HG02588 (cell line): ENCODE measurements around the gene NAA16.
"Not testable (repeated sequence)": the region's sequence is repeated elsewhere in the genome, so short reads cannot be mapped to it uniquely, and the experiment has no call there.

Experiments used
- ATAC-seq: cut with Tn5 transposase; IDR thresholded peaks from one replicate; pipeline ENCODE4 v1.9.1; 2021; ENCODE audit warnings: mild to moderate bottlenecking, moderate library complexity; ENCODE audit not compliant: unreplicated experiment

Gene NAA16

GRCh38 chr13:41310963-41311405, at the start of gene NAA16:
TSS of gene NAA16 (plus strand) at chr13:41311267. CDS start at chr13:41311529, 262 bp downstream.
- peak; percentile 70 for ATAC-seq

GRCh38 chr13:41263261-41263971, 47.7 kb upstream of the NAA16 start, which contains the start of gene MTRF1:
TSS of gene MTRF1 (minus strand) at chr13:41263576. CDS start at chr13:41260907, 2,669 bp downstream.
- ATAC-seq: peak; percentile 95

GRCh38 chr13:41267106-41267505, 44.0 kb upstream of the NAA16 start:
- no peak for ATAC-seq

GRCh38 chr13:41268764-41269163, 42.3 kb upstream of the NAA16 start:
- ATAC-seq: no peak

- ATAC-seq: no peak
Observed at GRCh38 chr13:41271456-41272285, 39.4 kb upstream of the NAA16 start.

GRCh38 chr13:41273831-41274441, 37.1 kb upstream of the NAA16 start:
- ATAC-seq: no peak

- no peak for ATAC-seq
Observed at GRCh38 chr13:41274881-41275280, 36.2 kb upstream of the NAA16 start.

DNA sequence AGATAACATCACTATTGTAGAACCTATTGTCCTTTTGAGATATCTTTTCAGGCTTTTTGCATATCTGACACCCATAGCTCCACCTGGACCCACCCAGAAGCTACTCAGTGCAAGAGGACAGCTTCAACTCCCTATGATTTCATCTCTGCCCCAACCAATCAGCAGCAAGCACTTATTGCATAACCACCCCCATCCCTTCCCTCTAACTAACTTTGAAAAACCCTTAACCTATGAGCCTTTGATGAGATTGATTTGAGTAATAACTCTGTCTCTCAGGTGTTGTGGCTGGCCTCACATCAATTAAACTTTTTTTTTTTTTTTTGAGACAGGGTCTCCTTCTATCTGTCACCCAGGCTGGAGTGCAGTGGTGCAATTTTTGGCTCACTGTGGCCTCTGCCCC, 34.2 kb upstream of the NAA16 start:
- ATAC-seq: no peak

GRCh38 chr13:41279156-41279555, 31.9 kb upstream of the NAA16 start:
- ATAC-seq: not testable (repeated sequence)

- no peak for ATAC-seq
Observed at GRCh38 chr13:41282129-41282571, 28.9 kb upstream of the NAA16 start.

DNA sequence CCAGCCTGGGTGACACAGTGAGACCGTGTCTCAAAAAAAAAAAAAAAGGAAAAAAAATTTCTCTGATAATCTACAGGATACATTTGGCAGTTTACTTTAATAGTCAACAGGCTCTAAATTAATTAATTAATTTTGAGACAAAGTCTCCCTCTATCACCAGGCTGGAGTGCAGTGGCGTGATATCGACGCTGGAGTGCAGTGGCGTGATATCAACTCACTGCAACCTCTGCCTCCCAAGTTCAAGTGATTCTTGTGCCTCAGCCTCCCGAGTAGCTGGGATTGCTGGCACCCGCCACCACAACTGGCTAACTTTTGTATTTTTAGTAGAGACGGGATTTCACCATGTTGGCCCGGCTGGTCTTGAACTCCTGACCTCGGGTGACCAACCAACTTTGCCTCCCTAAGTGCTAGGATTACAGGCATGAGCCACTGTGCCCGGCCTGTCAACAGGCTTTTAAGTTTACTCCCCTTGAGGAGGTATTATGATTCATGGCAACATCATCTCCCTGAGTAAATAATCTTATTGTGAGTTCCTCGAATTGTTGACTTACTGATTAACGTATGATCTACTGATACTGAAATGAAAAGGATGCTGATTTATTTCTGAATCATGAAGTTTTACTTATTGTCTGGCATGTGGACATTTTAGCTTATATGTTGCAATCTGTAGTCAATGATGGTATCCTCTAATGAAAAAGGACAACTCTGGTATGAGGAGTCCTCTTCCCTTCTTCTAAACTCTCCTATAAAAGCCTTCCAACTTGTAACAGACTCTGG, 26.4 kb upstream of the NAA16 start:
- ATAC-seq: no peak

GRCh38 chr13:41286370-41286769, 24.7 kb upstream of the NAA16 start:
- no peak for ATAC-seq

GRCh38 chr13:41289463-41289881, 21.6 kb upstream of the NAA16 start:
- ATAC-seq: no peak

- ATAC-seq: no peak
Observed at GRCh38 chr13:41291246-41291645, 19.8 kb upstream of the NAA16 start.

DNA sequence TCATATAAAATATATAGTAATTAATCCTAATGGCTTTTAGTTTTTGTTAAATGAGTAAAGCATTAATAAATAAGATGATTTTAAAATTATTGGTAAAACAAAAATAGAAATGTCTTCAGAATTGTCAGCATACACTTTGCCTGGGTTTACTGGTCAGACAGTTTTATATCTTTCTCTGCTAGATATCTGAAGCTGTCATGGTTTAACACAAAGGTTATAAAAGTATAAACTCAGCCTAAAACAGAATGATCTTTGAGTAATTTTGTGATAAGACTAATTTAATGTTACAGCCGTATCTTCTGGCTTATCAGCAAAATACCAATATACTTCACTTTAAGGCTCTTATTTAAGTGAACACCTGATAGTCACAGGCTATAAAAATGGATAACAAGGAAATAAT, 17.8 kb upstream of the NAA16 start:
- ATAC-seq: no peak

GRCh38 chr13:41294914-41295313, 16.2 kb upstream of the NAA16 start:
- ATAC-seq: no peak

- ATAC-seq: no peak
Observed at GRCh38 chr13:41295973-41296372, 15.1 kb upstream of the NAA16 start.

DNA sequence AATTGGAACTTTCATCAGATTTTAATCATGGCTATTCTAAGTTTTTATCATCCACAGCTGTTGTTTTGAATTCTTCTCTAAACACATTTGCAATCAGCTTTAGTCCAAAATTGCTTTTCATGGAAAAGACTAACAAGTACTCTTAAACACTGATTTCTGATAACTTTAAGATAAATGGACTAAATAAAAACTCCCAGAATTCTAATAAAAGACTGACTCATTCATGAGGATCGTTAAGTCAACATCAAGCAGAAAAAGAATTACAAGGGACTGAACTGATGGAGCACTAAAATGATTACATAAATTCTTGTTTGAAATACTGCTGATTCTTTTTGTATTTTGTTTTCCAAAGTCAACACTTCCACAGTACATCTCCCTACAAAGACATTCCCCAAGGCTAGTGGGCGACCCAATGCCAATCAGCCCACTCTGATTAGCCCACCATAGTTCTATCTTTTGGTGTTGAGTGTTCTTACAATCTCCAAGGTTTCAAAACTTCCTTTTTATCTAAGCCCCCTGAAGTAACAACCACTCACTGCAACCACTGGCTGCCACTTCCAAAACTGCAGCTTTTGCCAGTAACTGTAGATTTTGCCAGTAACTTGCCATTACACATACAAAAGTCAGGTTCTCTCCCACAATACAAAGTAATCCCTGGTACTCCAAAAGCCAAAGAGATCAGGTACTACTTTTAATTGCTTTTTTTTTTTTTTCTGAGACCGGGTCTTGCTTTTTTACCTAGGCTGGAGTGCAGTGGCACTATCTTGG, 14.0 kb upstream of the NAA16 start:
- no peak for ATAC-seq

DNA sequence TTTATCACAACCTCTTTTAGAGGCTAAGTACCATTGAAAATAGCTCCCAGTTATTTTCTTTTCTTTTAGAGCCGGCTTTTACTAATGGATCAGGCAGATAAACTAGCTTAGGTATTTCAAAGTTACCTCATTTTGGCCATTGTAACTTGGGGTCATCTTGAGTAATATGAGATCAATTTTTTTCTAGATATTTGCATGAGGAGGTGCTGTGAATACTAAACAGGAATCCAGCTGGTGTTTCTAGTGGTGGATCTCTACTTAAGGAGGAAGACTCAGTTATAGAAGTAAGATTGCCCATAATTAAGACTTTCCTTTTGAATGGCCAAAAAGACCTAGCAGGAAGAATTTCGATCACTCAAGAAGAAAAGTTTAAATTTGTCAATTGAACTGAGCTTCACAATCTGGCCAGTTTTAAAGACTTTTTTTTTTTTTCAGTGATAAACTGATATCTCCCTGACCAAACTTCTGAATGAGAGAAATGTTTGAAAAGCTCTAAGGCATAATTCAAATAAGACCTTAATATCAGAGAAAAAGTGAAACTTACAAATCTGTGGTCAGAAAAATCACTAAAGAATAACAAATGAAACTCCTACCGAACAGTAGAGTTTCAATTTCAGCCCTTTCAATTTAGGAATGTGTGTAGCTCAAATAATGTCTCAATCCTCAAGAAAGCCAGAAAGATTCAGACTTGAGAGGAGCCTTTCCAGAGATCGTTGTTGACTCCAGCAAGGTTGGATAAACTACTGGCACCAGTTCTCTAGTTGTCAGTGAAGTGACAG, 11.6 kb upstream of the NAA16 start:
- ATAC-seq: no peak
